GM18519 (cell line): ENCODE measurements around the gene IL17RD.

ENCODE experiments used
- ATAC-seq: cut with Tn5 transposase; IDR thresholded peaks from one replicate; pipeline ENCODE4 v1.9.1; 2021; ENCODE audit warnings: mild to moderate bottlenecking, moderate library complexity; ENCODE audit not compliant: unreplicated experiment, low FRiP score

IL17RD gene

DNA sequence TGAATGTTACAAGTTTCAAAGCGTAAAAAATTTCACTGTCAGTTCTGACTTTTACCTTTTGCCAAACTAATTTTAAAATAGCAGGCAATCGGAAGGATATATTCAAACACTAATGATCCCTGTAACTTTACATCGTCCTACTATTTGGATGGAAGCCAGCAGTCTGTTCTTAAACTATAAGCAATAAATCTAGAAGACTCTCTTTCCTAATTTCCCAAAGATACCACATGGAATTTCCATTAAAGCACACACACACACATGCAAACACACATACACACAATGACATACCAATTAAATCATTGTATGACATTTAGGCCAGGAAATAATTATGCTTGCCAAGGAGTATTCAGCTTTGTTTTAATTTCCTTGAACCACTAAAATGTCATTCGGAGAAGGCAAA lies 32.0 kb downstream of the IL17RD start:
- ATAC-seq = no peak

GRCh38 chr3:57132674-57133073 lies 32.5 kb downstream of the IL17RD start:
- no peak for ATAC-seq

DNA sequence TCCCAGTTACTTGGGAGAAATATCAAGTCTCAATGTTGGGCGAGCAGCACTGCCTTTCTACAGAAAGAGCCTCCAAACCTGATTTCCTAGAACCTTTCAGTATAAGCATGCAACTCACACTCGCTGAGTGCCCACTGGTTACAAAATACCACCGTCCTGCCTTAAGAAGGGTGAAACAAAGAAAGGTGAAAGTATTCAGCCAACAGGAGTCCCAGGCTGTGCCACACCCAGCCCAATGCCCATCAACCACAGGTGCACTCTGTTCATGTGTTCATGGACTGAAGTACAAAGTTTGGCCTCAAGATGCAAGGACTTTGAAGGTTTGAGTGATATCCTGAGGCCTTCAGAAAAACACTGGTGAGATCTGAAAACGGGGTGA lies 34.0 kb downstream of the IL17RD start:
- no peak for ATAC-seq

DNA sequence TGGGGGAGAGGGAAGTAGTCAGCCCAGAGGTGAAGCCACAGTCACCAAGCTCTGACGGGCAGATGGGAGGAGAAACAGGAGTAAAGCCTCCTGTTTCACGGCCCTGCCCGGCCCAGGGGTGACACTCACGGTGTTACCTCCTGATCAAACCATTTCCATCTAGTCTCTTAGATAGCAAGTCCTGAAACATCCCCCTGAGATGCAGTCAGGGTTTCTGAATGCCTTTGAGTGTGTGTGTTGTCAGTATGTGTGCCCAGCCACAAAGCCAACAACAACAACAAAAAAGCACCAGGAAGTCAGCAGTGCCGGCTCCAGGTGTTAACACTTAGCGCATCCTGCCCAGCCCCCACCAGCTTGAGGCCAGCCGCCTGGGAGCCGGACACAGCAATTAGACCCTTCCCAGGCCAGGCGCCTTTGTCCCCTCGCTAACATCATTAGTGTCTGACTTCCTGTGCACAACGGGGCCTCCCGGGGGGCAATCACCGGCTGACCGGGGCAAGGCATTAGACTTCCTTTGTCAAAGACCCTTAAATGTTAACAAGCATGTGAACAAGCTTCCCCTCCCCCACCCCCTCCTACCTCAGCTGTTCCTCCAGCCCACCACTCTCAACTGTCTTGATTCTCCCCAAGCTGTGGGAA lies 34.5 kb downstream of the IL17RD start:
- ATAC-seq = no peak

- no peak for ATAC-seq
Measured at GRCh38 chr3:57128826-57129667, 36.1 kb downstream of the IL17RD start.

GRCh38 chr3:57127891-57128518 lies 37.1 kb downstream of the IL17RD start:
- ATAC-seq = no peak

- ATAC-seq = no peak
Measured at GRCh38 chr3:57126244-57126643, 38.9 kb downstream of the IL17RD start.

GRCh38 chr3:57120451-57121174 lies 44.5 kb downstream of the IL17RD start:
- ATAC-seq = no peak

DNA sequence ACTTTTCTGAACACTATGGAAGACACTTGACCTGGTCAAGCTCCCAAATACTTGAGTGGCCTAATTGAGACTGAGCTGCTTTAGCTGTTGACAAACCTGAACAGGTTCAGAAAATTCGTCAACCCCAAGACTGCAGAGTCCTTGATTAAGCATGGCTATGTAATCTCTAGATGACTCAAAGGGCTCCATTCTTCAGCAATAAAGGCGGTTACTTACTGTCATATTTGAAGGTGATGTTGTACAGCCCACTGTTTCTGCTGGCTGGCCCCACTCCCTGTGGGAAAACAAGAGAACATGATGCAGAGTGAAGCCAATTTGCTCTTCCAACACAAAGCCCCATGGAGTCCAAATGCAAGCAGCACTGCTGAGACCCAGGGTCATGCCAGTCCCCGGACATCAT lies 45.1 kb downstream of the IL17RD start:
- ATAC-seq = no peak

DNA sequence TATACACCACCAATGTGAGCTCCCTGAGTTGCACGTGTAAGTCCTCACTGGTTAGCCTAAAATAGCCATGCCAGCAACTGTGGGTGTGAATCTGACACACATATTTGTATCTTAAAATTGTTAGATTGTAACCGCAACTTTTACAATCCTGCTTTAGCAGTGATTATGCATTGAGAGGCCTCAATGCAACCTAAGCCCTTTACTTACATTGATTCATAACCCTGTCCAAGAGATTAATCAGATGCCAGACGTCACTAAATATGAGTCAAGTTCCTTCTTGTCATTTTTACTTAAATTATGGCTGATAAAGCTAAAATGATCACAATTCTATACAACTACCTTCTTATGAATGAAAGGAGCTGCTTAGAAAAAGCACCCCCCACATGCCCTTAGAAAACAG lies 46.9 kb downstream of the IL17RD start:
- no peak for ATAC-seq

- ATAC-seq = no peak
Measured at GRCh38 chr3:57116501-57116900, 48.7 kb downstream of the IL17RD start.

GRCh38 chr3:57112206-57112605 lies 52.9 kb downstream of the IL17RD start:
- ATAC-seq = no peak

- ATAC-seq = no peak
Measured at GRCh38 chr3:57110798-57111197, 54.4 kb downstream of the IL17RD start.

DNA sequence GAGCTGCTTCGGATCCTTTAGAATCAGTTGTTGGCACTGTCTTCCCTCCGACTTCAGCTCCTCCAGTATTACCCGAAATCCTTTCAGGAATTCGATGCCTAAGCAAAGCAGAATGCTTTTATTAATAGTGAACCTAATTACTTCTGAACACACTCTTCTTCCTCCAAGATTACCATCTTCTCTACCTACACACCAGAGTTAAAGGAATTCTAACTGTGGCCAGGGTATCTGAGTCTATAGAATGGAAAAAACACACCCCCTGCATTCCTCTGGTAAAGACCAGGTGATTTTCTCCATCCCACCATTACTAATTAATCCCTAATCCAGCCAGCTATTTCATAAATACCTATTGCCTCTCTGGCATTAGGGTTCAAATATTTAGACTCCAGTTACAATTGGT lies 54.9 kb downstream of the IL17RD start:
- no peak for ATAC-seq

GRCh38 chr3:57109437-57110199 lies 55.5 kb downstream of the IL17RD start:
- ATAC-seq = no peak

DNA sequence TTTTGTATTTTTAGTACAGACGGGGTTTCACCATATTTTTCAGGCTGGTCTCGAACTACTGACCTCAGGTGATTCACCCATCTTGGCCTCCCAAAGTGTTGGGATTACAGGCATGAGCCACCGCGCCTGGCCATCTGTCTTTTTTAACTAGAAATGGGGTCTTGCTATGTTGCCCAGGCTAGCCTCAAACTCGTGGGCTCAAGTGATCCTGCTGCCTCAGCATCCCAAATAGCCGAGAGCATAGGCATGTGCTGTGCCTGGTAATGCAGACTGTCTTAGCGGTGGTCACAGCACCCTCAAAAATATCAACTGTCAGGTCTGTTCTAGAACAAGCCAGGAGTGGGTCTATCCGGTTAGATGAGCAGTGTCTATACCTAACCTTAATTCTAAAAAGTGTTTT lies 56.5 kb downstream of the IL17RD start:
- no peak for ATAC-seq

- ATAC-seq = no peak
Measured at GRCh38 chr3:57105585-57105984, 59.6 kb downstream of the IL17RD start.

GRCh38 chr3:57100046-57100695 lies 65.0 kb downstream of the IL17RD start:
- no peak for ATAC-seq

DNA sequence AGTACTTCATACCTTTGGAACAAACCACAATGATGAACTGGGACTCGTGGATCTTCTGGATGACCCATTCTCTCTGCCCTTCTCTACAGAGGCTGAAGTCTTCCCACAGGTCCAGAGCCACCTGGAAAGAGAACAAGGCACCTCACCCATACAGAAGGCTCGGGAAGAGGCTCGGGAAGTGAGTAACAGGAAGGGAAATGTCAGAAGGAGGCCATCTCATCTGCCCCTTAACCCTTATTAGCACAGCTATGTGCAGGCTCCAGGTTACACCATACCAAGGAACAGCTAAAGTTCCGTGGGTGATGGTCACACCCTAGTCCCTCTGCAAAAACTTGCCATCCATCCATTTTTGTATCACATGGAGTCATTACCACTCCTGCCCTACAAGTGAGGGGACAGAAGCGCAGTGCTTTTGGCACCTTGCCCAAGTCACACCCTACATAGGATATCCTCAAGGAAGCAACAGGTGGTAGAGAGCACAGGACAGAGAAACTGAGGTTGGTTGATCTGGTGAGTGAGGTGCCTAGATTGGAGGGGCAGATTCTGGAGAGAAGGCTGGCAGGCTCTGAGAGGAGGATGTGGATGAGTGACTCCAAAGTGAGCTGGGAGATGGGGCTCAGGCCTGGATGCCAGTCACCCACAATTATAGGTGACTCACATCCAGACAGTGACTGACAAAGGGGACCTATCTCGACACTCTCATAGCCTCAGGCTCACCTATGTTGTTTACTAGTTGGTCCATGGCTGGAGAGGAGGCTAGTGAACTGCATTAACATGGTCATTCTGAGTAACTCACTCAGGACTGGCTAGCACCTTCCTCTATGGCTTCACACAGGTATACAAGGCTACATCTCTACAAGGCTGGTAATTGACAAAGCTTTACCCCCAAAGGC lies 66.5 kb downstream of the IL17RD start:
- no peak for ATAC-seq
